Upper lobe of left lung (tissue), 4 donors: ENCODE results near the gene ZNF593.

Source experiments
- CTCF ChIP-seq, 6 experiments: fragments of 450-650 bp in 4 of 6; fragments of 200-600 bp in 2 of 6; sonication (generic) in 2 of 6; IDR thresholded peaks; one replicate each; pipeline ENCODE4 v1.5.1; 2016 to 2019; ENCODE audit warnings: antibody characterized with exemption in 6 of 6
- EP300 ChIP-seq, 4 donors: sonication (generic); formaldehyde crosslinking; IDR thresholded peaks; one replicate each; pipeline ENCODE4 v1.5.1; 2017; ENCODE audit warnings: antibody characterized with exemption in 4 of 4, control low read depth in 2 of 4
- POLR2AphosphoS5 ChIP-seq, 2 donors: sonication (generic); formaldehyde crosslinking; IDR thresholded peaks; one replicate each; pipeline ENCODE4 v1.5.1; 2017; ENCODE audit warnings: antibody characterized with exemption in 2 of 2

- TF ChIP-seq CTCF (IDR thresholded peaks at IDR 0.05), result no peak
- no peak for TF ChIP-seq POLR2AphosphoS5 (IDR thresholded peaks at IDR 0.05)
- no peak for TF ChIP-seq EP300 (IDR thresholded peaks at IDR 0.05)
These were observed 7.4 kb upstream of the ZNF593 start for GRCh38 chr1:26162220-26162709.
